Lung (tissue), 12 donors: ENCODE results near the gene SAMHD1. TPM values are rescaled to one million over a fixed set of nuclear protein-coding genes. Genes with fewer than 3 reads are reported as not detected.
"Not testable (repeated sequence)": the region's sequence is repeated elsewhere in the genome, so short reads cannot be mapped to it uniquely, and the experiment has no call there.

Experiments
- ATAC-seq: fragments of 200-7000 bp; cut with Tn5 transposase; one replicate; pipeline ENCODE4 v1.9.1; 2020; ENCODE audit warnings: moderate number of reproducible peaks; ENCODE audit not compliant: insufficient read depth, low FRiP score
- DNase-seq, 3 donors: peaks; one replicate each; pipeline ENCODE4 v3.0.0-alpha.2; 2013 to 2017
- H3K27ac ChIP-seq, 2 donors: one replicate each; pipeline ENCODE4 v1.5.1; 2013; ENCODE audit warnings: mild to moderate bottlenecking in 2 of 2, moderate library complexity in 2 of 2, control low read depth in 1 of 2, inconsistent platforms in 1 of 2, low read depth in 1 of 2, low read length in 1 of 2
- H3K27me3 ChIP-seq, 3 donors: one replicate each; pipeline ENCODE4 v1.5.1; 2013; ENCODE audit warnings: low read length in 2 of 3; ENCODE audit not compliant: control insufficient read depth in 3 of 3, insufficient read depth in 3 of 3
- H3K36me3 ChIP-seq, 4 donors: one replicate each; pipeline ENCODE4 v1.5.1; 2013; ENCODE audit warnings: low read length in 4 of 4, mild to moderate bottlenecking in 1 of 4, moderate library complexity in 1 of 4; ENCODE audit not compliant: control insufficient read depth in 4 of 4, insufficient read depth in 4 of 4
- H3K4me1 ChIP-seq, 5 donors: one replicate each; pipeline ENCODE4 v1.5.1; 2013; ENCODE audit warnings: low read length in 5 of 5, mild to moderate bottlenecking in 2 of 5, moderate library complexity in 1 of 5; ENCODE audit not compliant: control insufficient read depth in 5 of 5, insufficient read depth in 5 of 5
- H3K4me3 ChIP-seq: one replicate; pipeline ENCODE4 v1.5.1; 2013; ENCODE audit warnings: mild to moderate bottlenecking, control low read depth, moderate library complexity
- H3K9ac ChIP-seq, 2 donors: one replicate each; pipeline ENCODE4 v1.5.1; 2013; ENCODE audit warnings: low read length in 2 of 2, control low read depth in 1 of 2; ENCODE audit not compliant: insufficient read depth in 1 of 2
- H3K9me3 ChIP-seq, 4 donors: one replicate each; pipeline ENCODE4 v1.5.1; 2013; ENCODE audit warnings: low read length in 3 of 4, mild to moderate bottlenecking in 1 of 4, moderate library complexity in 1 of 4; ENCODE audit not compliant: control insufficient read depth in 4 of 4, insufficient read depth in 3 of 4
- CTCF ChIP-seq: IDR thresholded peaks from 2 replicates; pipeline ENCODE4 v1.5.1; 2012; ENCODE audit warnings: mild to moderate bottlenecking; ENCODE audit errors: control extremely low read depth, extremely low read depth
- WGBS, 2 donors: extraction: QIAGEN DNeasy Blood & Tissue Kit; methylation state at CpG; one replicate each; pipeline ENCODE4 v1.1.7; 2013; 5-methylcytosine and 5-hydroxymethylcytosine counted together
- polyA plus RNA-seq, 2 donors: library from polyadenylated mRNA; stranded (reverse); fragments of 200-250 nt; gene quantifications; one replicate each; pipeline ENCODE4 v1.2.1, GENCODE V29; 2013
- total RNA-seq, 2 donors: library from RNA; depleted of rRNA in 1 of 2; stranded (reverse); fragments of >200 nt in 1 of 2; gene quantifications; one replicate each; pipeline ENCODE4 v1.2.1, GENCODE V29; 2014 to 2021
- donor health status: control.
- donor health status: control.
- donor health status: Bipolar disorder and iron deficiency.
- donor health status: healthy.
- donor health status: DM: yes; HTN: yes; CAD: no.

The SAMHD1 gene
- total and polyA plus RNA-seq, 4 donors: 59.7 to 184 (median 90.9) TPM

- H3K4me1 ChIP-seq: no peaks in the 10 kb centered on the region
- DNase-seq (no peak), ATAC-seq (no peak)
- H3K27ac ChIP-seq: no peak overlapping the region
- no peak overlapping the region for H3K9ac ChIP-seq
- no peaks in the 10 kb centered on the region for H3K9me3 ChIP-seq
- TF ChIP-seq CTCF: no peak
- H3K36me3 ChIP-seq: peaks cover 0 to 23% (median 14%) of the 10 kb centered on the region in 4 donors
- H3K27me3 ChIP-seq: no peaks in the 10 kb centered on the region
- H3K4me3 ChIP-seq: no peak overlapping the region
Measured at GRCh38 chr20:36917943-36918342, 33.6 kb downstream of the SAMHD1 start.

- WGBS, 2 donors: 95 to 97% methylated on average over 6 of the region's 6 CpGs
- TF ChIP-seq CTCF: no peak
- DNase-seq (no peak), ATAC-seq (no peak)
- Histone ChIP-seq H3K27me3 (no peaks in the 10 kb centered on the region), H3K36me3 (peaks cover 0 to 23% (median 16%) of the 10 kb centered on the region in 4 donors), H3K9me3 (no peaks in the 10 kb centered on the region), H3K9ac (no peak overlapping the region), H3K4me3 (no peak overlapping the region), H3K4me1 (no peaks in the 10 kb centered on the region), H3K27ac (no peak overlapping the region)
Measured at GRCh38 chr20:36917240-36917639, 34.3 kb downstream of the SAMHD1 start.

GRCh38 chr20:36916199-36916598 is 35.3 kb downstream of the SAMHD1 start:
- H3K27ac ChIP-seq: no peak overlapping the region
- H3K9me3 ChIP-seq: no peaks in the 10 kb centered on the region
- WGBS, 2 donors: 96% methylated on average over 2 of the region's 2 CpGs
- peaks cover 0 to 25% (median 17%) of the 10 kb centered on the region in 4 donors for H3K36me3 ChIP-seq
- no peaks in the 10 kb centered on the region for H3K27me3 ChIP-seq
- no peak for TF ChIP-seq CTCF
- DNase-seq (no peak), ATAC-seq (no peak)
- no peaks in the 10 kb centered on the region for H3K4me1 ChIP-seq
- H3K9ac ChIP-seq: no peak overlapping the region
- no peak overlapping the region for H3K4me3 ChIP-seq

GRCh38 chr20:36908603-36909002 is 42.9 kb downstream of the SAMHD1 start:
- H3K27me3 ChIP-seq: no peaks in the 10 kb centered on the region
- TF ChIP-seq CTCF: no peak
- DNase-seq: peak; percentile 47 to 90 (median 81)
- H3K9me3 ChIP-seq: no peaks in the 10 kb centered on the region
- no peak for ATAC-seq
- H3K4me3 ChIP-seq: no peak overlapping the region
- 73 to 83% methylated on average over 4 of the region's 4 CpGs for WGBS, 2 donors
- H3K4me1 ChIP-seq: peaks cover 0 to 5% (median 0%) of the 10 kb centered on the region in 5 donors
- no peak overlapping the region for H3K27ac ChIP-seq
- H3K36me3 ChIP-seq: peaks cover 0 to 44% (median 13%) of the 10 kb centered on the region in 4 donors
- no peak overlapping the region for H3K9ac ChIP-seq

- not testable (repeated sequence) for H3K9ac ChIP-seq, H3K4me3 ChIP-seq, H3K9me3 ChIP-seq, H3K4me1 ChIP-seq, H3K27me3 ChIP-seq, H3K27ac ChIP-seq, DNase-seq, ATAC-seq
- peaks cover 0 to 35% (median 19%) of the 10 kb centered on the region in 4 donors for H3K36me3 ChIP-seq
- 97% methylated on average over 7 of the region's 7 CpGs for WGBS, 2 donors
Measured at GRCh38 chr20:36906086-36906485, 45.4 kb downstream of the SAMHD1 start.
